Measurements from ENCODE around the gene ZNF366. TPM values are rescaled to one million over a fixed set of nuclear protein-coding genes. Genes with fewer than 3 reads are reported as not detected.

Gene ZNF366
- total RNA-seq, 4 donors from 2014 or later, result 2.8 to 6.5 (median 4.9) TPM

GRCh38 chr5:72487177-72487576 is 20.0 kb downstream of the ZNF366 start:
- H3K36me3 ChIP-seq, result no peaks in the 10 kb centered on the region
- 94% methylated on average over 2 of the region's 2 CpGs for WGBS, 2 donors (ENCODE audit: low coverage in 1 of 2)
- H3K27me3 ChIP-seq, result no peaks in the 10 kb centered on the region
- no peak for TF ChIP-seq EP300 (IDR thresholded peaks at IDR 0.05)
- TF ChIP-seq POLR2AphosphoS5 (IDR thresholded peaks at IDR 0.05), result no peak
- no peak for TF ChIP-seq POLR2A (IDR thresholded peaks at IDR 0.05)
- no peak for TF ChIP-seq CTCF (IDR thresholded peaks at IDR 0.05)
- H3K27ac ChIP-seq, result no peak overlapping the region
- no peak for ATAC-seq
- no peak overlapping the region for H3K4me3 ChIP-seq
- H3K9me3 ChIP-seq, result no peaks in the 10 kb centered on the region
- H3K4me1 ChIP-seq, result peaks cover 0 to 17% (median 0%) of the 10 kb centered on the region in 3 donors

- no peaks in the 10 kb centered on the region for H3K27me3 ChIP-seq
- H3K4me3 ChIP-seq, result no peak overlapping the region
- peak; percentile 50 for TF ChIP-seq POLR2AphosphoS5 (IDR thresholded peaks at IDR 0.05)
- no peak for TF ChIP-seq EP300 (IDR thresholded peaks at IDR 0.05)
- TF ChIP-seq CTCF (IDR thresholded peaks at IDR 0.05), result no peak
- no peak for TF ChIP-seq POLR2A (IDR thresholded peaks at IDR 0.05)
- peak; percentile 40 for ATAC-seq
- no peaks in the 10 kb centered on the region for H3K9me3 ChIP-seq
- H3K36me3 ChIP-seq, result no peaks in the 10 kb centered on the region
- H3K27ac ChIP-seq, result no peak overlapping the region
- peaks cover 0 to 17% (median 0%) of the 10 kb centered on the region in 3 donors for H3K4me1 ChIP-seq
These were observed 20.8 kb downstream of the ZNF366 start for GRCh38 chr5:72486371-72486770.

GRCh38 chr5:72485430-72485974 is 21.7 kb downstream of the ZNF366 start:
- H3K27ac ChIP-seq, result no peak overlapping the region
- peaks cover 0 to 17% (median 0%) of the 10 kb centered on the region in 3 donors for H3K4me1 ChIP-seq
- H3K27me3 ChIP-seq, result no peaks in the 10 kb centered on the region
- no peaks in the 10 kb centered on the region for H3K36me3 ChIP-seq
- no peak for ATAC-seq
- 86 to 88% methylated on average over 5 to 6 of the region's 6 CpGs for WGBS, 2 donors (ENCODE audit: low coverage in 1 of 2)
- no peaks in the 10 kb centered on the region for H3K9me3 ChIP-seq
- TF ChIP-seq CTCF (IDR thresholded peaks at IDR 0.05) (no peak), POLR2AphosphoS5 (IDR thresholded peaks at IDR 0.05) (no peak), POLR2A (IDR thresholded peaks at IDR 0.05) (no peak), EP300 (IDR thresholded peaks at IDR 0.05) (no peak)
- no peak overlapping the region for H3K4me3 ChIP-seq

- Histone ChIP-seq H3K27me3 (no peaks in the 10 kb centered on the region), H3K27ac (no peak overlapping the region), H3K4me3 (no peak overlapping the region), H3K4me1 (peaks cover 2 to 34% (median 11%) of the 10 kb centered on the region in 3 donors), H3K9me3 (no peaks in the 10 kb centered on the region), H3K36me3 (no peaks in the 10 kb centered on the region)
- no peak for ATAC-seq
- no peak for TF ChIP-seq POLR2A (IDR thresholded peaks at IDR 0.05)
- TF ChIP-seq POLR2AphosphoS5 (IDR thresholded peaks at IDR 0.05), result no peak
- 83 to 94% methylated on average over 3 of the region's 3 CpGs for WGBS, 2 donors (ENCODE audit: low coverage in 1 of 2)
These were observed 25.2 kb downstream of the ZNF366 start for GRCh38 chr5:72482046-72482445.

- no peak for ATAC-seq
- H3K27ac ChIP-seq, result no peak overlapping the region
- no peaks in the 10 kb centered on the region for H3K27me3 ChIP-seq
- H3K4me3 ChIP-seq, result no peak overlapping the region
- H3K9me3 ChIP-seq, result no peaks in the 10 kb centered on the region
- TF ChIP-seq CTCF (IDR thresholded peaks at IDR 0.05) (no peak), POLR2A (IDR thresholded peaks at IDR 0.05) (no peak), EP300 (IDR thresholded peaks at IDR 0.05) (no peak), POLR2AphosphoS5 (IDR thresholded peaks at IDR 0.05) (no peak)
- WGBS, 2 donors (ENCODE audit: low coverage in 1 of 2), result 92% methylated on average over 9 of the region's 9 CpGs
- H3K4me1 ChIP-seq, result peaks cover 2 to 23% (median 11%) of the 10 kb centered on the region in 3 donors
- no peaks in the 10 kb centered on the region for H3K36me3 ChIP-seq
These were observed 26.4 kb downstream of the ZNF366 start for GRCh38 chr5:72480841-72481240.
